Activated naive CD4-positive, alpha-beta T cell (primary cell): ENCODE measurements around the gene DAB2IP.
"Not testable (repeated sequence)": the region's sequence is repeated elsewhere in the genome, so short reads cannot be mapped to it uniquely, and the experiment has no call there.

Source experiments
- DNase-seq, 4 experiments: peaks; one replicate each; lab custom pipeline; 2025; lab: John Stamatoyannopoulos, UW

DAB2IP gene

GRCh38 chr9:121776739-121777637, 125.6 kb downstream of the DAB2IP start:
- no peak for DNase-seq

- DNase-seq, result no peak
Observed at GRCh38 chr9:121778252-121779225, 127.1 kb downstream of the DAB2IP start.

GRCh38 chr9:121779381-121780117, 128.1 kb downstream of the DAB2IP start:
- no peak for DNase-seq

- no peak for DNase-seq
Observed at GRCh38 chr9:121780177-121781040, 129.0 kb downstream of the DAB2IP start.

- no peak for DNase-seq
Observed at GRCh38 chr9:121781145-121781548, 129.7 kb downstream of the DAB2IP start.

- no peak for DNase-seq
Observed at GRCh38 chr9:121781701-121782464, 130.4 kb downstream of the DAB2IP start.

DNA sequence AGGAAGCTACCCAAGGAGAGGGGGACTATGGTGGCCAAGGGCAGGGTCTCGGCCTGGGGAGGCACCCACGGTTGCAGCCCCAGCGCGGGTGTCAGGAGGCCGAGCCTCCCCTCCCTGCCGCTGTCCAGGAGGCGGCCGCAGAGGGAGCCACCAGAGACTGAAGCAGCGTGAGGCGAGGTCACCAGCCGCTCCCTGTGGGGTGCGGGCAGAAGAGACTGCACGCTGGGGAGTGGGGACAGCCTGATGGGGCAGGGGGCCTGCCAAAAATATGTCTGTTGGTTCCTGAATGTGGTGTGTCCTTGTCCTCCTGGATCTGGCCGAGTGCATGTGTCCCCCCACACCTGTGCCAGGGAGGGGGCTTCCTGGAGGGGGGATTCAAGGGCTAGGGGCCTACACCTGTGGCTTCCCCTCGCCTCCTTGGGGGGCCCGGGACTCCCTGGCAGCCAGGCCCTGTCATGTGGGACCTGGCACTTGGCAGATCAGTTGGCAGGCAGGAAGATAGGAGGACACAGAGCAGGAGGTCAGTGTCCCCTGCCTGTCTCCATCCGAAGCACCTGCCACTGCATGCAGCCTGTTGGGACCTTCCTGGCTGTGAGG, 131.2 kb downstream of the DAB2IP start:
- DNase-seq, result no peak

GRCh38 chr9:121783111-121783510, 131.7 kb downstream of the DAB2IP start:
- no peak for DNase-seq

- DNase-seq, result no peak
Observed at GRCh38 chr9:121783521-121784507, 132.4 kb downstream of the DAB2IP start.

GRCh38 chr9:121784731-121785411, 133.4 kb downstream of the DAB2IP start:
- no peak for DNase-seq

GRCh38 chr9:121785673-121786542, 134.5 kb downstream of the DAB2IP start:
- DNase-seq, result no peak

GRCh38 chr9:121786543-121786948, 135.1 kb downstream of the DAB2IP start:
- DNase-seq, result no peak

DNA sequence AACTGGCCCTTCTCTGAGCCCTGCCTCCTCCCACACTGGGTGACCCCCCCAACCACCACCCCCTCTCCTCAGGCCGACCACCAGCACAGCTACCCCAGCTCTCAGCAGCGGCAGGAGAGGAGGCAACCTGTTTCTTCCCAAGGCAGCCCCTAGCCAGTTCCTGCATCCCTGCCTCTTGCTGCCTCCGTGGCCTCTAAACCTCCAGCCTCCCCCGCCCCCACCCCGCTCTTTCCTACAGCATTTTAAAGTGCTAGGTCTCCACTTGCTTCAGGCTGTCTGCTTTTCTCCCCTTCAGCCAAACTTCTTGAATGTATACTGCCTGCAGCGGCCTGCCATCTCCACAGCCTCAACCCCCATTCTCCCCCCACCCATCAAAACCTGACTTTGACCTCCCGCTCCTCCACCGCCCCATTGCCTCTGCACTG, 135.6 kb downstream of the DAB2IP start:
- DNase-seq, result no peak

- no peak for DNase-seq
Observed at GRCh38 chr9:121788686-121789366, 137.4 kb downstream of the DAB2IP start.

GRCh38 chr9:121790841-121791240, 139.4 kb downstream of the DAB2IP start:
- no peak for DNase-seq

DNA sequence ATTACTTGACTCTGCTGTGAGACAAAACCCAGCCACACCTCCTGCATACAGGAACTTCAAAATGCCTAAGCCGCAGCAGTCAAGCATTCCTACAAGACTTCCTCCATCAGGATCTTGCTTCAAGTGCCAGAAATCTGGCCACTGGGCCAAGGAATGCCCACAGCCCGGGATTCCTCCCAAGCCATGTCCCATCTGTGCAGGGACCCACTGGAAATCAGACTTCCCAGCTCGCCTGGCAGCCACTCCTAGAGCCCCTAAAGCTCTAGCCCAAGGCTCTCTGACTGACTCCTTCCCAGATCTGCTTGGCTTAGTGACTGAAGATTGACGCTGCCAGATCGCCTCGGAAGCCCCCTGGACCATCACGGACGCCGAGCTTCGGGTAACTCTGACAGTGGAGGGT, 141.0 kb downstream of the DAB2IP start:
- not testable (repeated sequence) for DNase-seq
